Hippocampal formation (tissue), 2 donors: ENCODE measurements around the gene WNK1.
"Not testable (repeated sequence)": the region's sequence is repeated elsewhere in the genome, so short reads cannot be mapped to it uniquely, and the experiment has no call there.

Experiments
- DNase-seq, 2 donors: peaks; one replicate each; lab custom pipeline; 2025; lab: John Stamatoyannopoulos, UW

Gene WNK1

GRCh38 chr12:749751-750270, 2.6 kb upstream of the WNK1 start:
- peak in 1 of 2 donors; percentile 19 for DNase-seq

- DNase-seq, result peak in 1 of 2 donors; percentile 27
These were observed 1.8 kb upstream of the WNK1 start for GRCh38 chr12:750366-751191.

GRCh38 chr12:751192-751998, 984 bp upstream of the WNK1 start:
- peak; percentile 89 to 93 for DNase-seq

- peak; percentile 55 for DNase-seq
These were observed 574 bp downstream of the WNK1 start for GRCh38 chr12:752695-753610.

GRCh38 chr12:753611-754472, 1.5 kb downstream of the WNK1 start:
- peak in 1 of 2 donors; percentile 49 for DNase-seq

GRCh38 chr12:754473-754820, 2.1 kb downstream of the WNK1 start:
- DNase-seq, result peak; percentile 12 to 26

GRCh38 chr12:754851-755562, 2.6 kb downstream of the WNK1 start:
- peak in 1 of 2 donors; percentile 16 for DNase-seq

GRCh38 chr12:759628-760027, 7.2 kb downstream of the WNK1 start:
- no peak for DNase-seq

- no peak for DNase-seq
These were observed 8.9 kb downstream of the WNK1 start for GRCh38 chr12:761256-761655.

GRCh38 chr12:765840-766239, 13.5 kb downstream of the WNK1 start:
- DNase-seq, result no peak

GRCh38 chr12:768434-768833, 16.1 kb downstream of the WNK1 start:
- no peak for DNase-seq

GRCh38 chr12:770479-770878, 18.1 kb downstream of the WNK1 start:
- no peak for DNase-seq

GRCh38 chr12:772056-772697, 19.8 kb downstream of the WNK1 start:
- DNase-seq, result no peak

- no peak for DNase-seq
These were observed 21.8 kb downstream of the WNK1 start for GRCh38 chr12:774051-774614.

GRCh38 chr12:775973-776771, 23.8 kb downstream of the WNK1 start:
- DNase-seq, result not testable (repeated sequence)

- DNase-seq, result peak in 1 of 2 donors; percentile 14
These were observed 24.5 kb downstream of the WNK1 start for GRCh38 chr12:776772-777373.

GRCh38 chr12:777550-778047, 25.2 kb downstream of the WNK1 start:
- no peak for DNase-seq

- no peak for DNase-seq
These were observed 26.2 kb downstream of the WNK1 start for GRCh38 chr12:778615-779014.
